ENCODE measurements around the gene SH3D19.

Gene SH3D19

GRCh38 chr4:151114338-151114737, 211.1 kb downstream of the SH3D19 start:
- no peak for TF ChIP-seq CTCF (IDR thresholded peaks at IDR 0.05)

GRCh38 chr4:151110236-151110635, 215.2 kb downstream of the SH3D19 start:
- TF ChIP-seq CTCF (IDR thresholded peaks at IDR 0.05), result no peak

- no peak for TF ChIP-seq CTCF (IDR thresholded peaks at IDR 0.05)
Observed at GRCh38 chr4:151107063-151107462, 218.3 kb downstream of the SH3D19 start.

GRCh38 chr4:151105454-151106032, 219.9 kb downstream of the SH3D19 start:
- no peak for TF ChIP-seq CTCF (IDR thresholded peaks at IDR 0.05)

GRCh38 chr4:151104621-151105020, 220.8 kb downstream of the SH3D19 start:
- TF ChIP-seq CTCF (IDR thresholded peaks at IDR 0.05), result no peak

- TF ChIP-seq CTCF (IDR thresholded peaks at IDR 0.05), result no peak
Observed at GRCh38 chr4:151103758-151104157, 221.6 kb downstream of the SH3D19 start.

GRCh38 chr4:151100531-151100930, 224.9 kb downstream of the SH3D19 start:
- no peak for TF ChIP-seq CTCF (IDR thresholded peaks at IDR 0.05)

GRCh38 chr4:151099976-151100417, 225.4 kb downstream of the SH3D19 start:
- no peak for TF ChIP-seq CTCF (IDR thresholded peaks at IDR 0.05)
